ENCODE results near the gene FXYD7. TPM values are rescaled to one million over a fixed set of nuclear protein-coding genes. Genes with fewer than 3 reads are reported as not detected.

The FXYD7 gene
- total and polyA plus RNA-seq, 2 of the 13 experiments (the other 11 are each of a cell fraction or from before 2014, with no cell fraction given), result 0.55 TPM; not detected in 1

DNA sequence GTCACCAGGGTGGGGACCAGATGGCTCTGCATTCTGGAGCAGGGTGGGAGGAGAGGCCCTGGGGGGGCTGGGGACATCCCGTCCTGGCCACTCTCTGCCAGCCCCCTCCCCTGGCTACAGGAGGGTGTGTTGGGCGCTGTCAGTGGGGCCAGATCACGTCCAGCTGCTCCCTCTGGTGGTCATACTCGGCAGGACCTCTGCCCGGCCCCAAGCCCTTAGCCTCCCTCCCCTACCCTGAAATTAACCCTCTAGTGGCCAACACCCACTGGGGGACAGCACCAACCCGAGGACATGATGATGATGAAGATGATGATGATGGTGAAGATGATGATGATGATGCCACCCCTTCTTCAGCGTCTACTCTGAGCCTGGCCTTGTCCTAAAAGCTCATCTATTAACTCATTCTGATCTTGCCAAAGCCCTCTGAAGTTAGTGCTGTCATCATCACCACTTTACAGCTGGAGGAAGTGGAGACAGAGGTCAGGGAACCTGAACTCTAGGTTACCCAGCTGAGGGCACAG lies 7.6 kb upstream of the FXYD7 start (continued):
- TF ChIP-seq, protein P1, sequence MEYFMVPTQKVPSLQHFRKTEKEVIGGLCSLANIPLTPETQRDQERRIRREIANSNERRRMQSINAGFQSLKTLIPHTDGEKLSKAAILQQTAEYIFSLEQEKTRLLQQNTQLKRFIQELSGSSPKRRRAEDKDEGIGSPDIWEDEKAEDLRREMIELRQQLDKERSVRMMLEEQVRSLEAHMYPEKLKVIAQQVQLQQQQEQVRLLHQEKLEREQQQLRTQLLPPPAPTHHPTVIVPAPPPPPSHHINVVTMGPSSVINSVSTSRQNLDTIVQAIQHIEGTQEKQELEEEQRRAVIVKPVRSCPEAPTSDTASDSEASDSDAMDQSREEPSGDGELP (IDR thresholded peaks at IDR 0.05; ENCODE audit: borderline replicate concordance, low read depth), result peak; percentile 95
- TF ChIP-seq, protein P2, sequence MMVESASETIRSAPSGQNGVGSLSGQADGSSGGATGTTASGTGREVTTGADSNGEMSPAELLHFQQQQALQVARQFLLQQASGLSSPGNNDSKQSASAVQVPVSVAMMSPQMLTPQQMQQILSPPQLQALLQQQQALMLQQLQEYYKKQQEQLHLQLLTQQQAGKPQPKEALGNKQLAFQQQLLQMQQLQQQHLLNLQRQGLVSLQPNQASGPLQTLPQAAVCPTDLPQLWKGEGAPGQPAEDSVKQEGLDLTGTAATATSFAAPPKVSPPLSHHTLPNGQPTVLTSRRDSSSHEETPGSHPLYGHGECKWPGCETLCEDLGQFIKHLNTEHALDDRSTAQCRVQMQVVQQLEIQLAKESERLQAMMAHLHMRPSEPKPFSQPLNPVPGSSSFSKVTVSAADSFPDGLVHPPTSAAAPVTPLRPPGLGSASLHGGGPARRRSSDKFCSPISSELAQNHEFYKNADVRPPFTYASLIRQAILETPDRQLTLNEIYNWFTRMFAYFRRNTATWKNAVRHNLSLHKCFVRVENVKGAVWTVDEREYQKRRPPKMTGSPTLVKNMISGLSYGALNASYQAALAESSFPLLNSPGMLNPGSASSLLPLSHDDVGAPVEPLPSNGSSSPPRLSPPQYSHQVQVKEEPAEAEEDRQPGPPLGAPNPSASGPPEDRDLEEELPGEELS (CRISPR knock-in tag; IDR thresholded peaks at IDR 0.05), result peak; percentile 60
- TF ChIP-seq ZNF234 (CRISPR knock-in tag; conservative IDR thresholded peaks at IDR 0.05), result no peak
- no peak for TF ChIP-seq NFYC (CRISPR knock-in tag; IDR thresholded peaks at IDR 0.05)
- peak; percentile 76 for TF ChIP-seq CREB1 (IDR thresholded peaks at IDR 0.05)
- no peak for TF ChIP-seq CREB1 (CRISPR knock-in tag; IDR thresholded peaks at IDR 0.05)
- TF ChIP-seq DMAP1 (CRISPR knock-in tag; IDR thresholded peaks at IDR 0.05), result no peak
- TF ChIP-seq ZNF343 (CRISPR knock-in tag; IDR thresholded peaks at IDR 0.05), result no peak
- no peak for TF ChIP-seq POLR2A (IDR thresholded peaks at IDR 0.05; ENCODE audit: insufficient read depth in 1 of 2, low read depth in 2 of 2, low read length in 2 of 2)
- TF ChIP-seq TGIF2 (CRISPR knock-in tag; IDR thresholded peaks at IDR 0.05), result peak; percentile 55; the same call in 1 of the 2 replicates
- no peak for TF ChIP-seq SRY (CRISPR knock-in tag; IDR thresholded peaks at IDR 0.05)
- TF ChIP-seq ERF (CRISPR knock-in tag; IDR thresholded peaks at IDR 0.05), result peak; percentile 56; the same call in 1 of the 2 replicates
- TF ChIP-seq TCF12 (IDR thresholded peaks at IDR 0.05), result no peak
- TF ChIP-seq TCF12 (CRISPR knock-in tag; IDR thresholded peaks at IDR 0.05), result 0 out of 2 replicates have a peak, but pooled peaks have one; percentile 60
- peak; percentile 52; the same call in 1 of the 2 replicates for TF ChIP-seq TARDBP (CRISPR knock-in tag; IDR thresholded peaks at IDR 0.05)
- 0 out of 2 replicates have a peak, but pooled peaks have one; percentile 17 for TF ChIP-seq ZNF292 (CRISPR knock-in tag; IDR thresholded peaks at IDR 0.05; ENCODE audit: borderline replicate concordance, low read depth)
- TF ChIP-seq KDM5B (CRISPR knock-in tag; IDR thresholded peaks at IDR 0.05; ENCODE audit: borderline replicate concordance), result 0 out of 2 replicates have a peak, but pooled peaks have one; percentile 13
- no peak for TF ChIP-seq ZNF33B (CRISPR knock-in tag; IDR thresholded peaks at IDR 0.05)
- TF ChIP-seq, protein P3, sequence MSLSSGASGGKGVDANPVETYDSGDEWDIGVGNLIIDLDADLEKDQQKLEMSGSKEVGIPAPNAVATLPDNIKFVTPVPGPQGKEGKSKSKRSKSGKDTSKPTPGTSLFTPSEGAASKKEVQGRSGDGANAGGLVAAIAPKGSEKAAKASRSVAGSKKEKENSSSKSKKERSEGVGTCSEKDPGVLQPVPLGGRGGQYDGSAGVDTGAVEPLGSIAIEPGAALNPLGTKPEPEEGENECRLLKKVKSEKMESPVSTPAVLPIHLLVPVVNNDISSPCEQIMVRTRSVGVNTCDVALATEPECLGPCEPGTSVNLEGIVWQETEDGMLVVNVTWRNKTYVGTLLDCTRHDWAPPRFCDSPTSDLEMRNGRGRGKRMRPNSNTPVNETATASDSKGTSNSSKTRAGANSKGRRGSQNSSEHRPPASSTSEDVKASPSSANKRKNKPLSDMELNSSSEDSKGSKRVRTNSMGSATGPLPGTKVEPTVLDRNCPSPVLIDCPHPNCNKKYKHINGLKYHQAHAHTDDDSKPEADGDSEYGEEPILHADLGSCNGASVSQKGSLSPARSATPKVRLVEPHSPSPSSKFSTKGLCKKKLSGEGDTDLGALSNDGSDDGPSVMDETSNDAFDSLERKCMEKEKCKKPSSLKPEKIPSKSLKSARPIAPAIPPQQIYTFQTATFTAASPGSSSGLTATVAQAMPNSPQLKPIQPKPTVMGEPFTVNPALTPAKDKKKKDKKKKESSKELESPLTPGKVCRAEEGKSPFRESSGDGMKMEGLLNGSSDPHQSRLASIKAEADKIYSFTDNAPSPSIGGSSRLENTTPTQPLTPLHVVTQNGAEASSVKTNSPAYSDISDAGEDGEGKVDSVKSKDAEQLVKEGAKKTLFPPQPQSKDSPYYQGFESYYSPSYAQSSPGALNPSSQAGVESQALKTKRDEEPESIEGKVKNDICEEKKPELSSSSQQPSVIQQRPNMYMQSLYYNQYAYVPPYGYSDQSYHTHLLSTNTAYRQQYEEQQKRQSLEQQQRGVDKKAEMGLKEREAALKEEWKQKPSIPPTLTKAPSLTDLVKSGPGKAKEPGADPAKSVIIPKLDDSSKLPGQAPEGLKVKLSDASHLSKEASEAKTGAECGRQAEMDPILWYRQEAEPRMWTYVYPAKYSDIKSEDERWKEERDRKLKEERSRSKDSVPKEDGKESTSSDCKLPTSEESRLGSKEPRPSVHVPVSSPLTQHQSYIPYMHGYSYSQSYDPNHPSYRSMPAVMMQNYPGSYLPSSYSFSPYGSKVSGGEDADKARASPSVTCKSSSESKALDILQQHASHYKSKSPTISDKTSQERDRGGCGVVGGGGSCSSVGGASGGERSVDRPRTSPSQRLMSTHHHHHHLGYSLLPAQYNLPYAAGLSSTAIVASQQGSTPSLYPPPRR (CRISPR knock-in tag; IDR thresholded peaks at IDR 0.05; ENCODE audit: borderline replicate concordance), result 0 out of 2 replicates have a peak, but pooled peaks have one; percentile 18
- TF ChIP-seq SAFB2 (CRISPR knock-in tag; IDR thresholded peaks at IDR 0.05; ENCODE audit: borderline replicate concordance, low read depth), result no peak
- peak; percentile 61; the same call in 1 of the 2 replicates for TF ChIP-seq MIER3 (CRISPR knock-in tag; IDR thresholded peaks at IDR 0.05; ENCODE audit: borderline replicate concordance)
- no peak for TF ChIP-seq ZKSCAN5 (CRISPR knock-in tag; IDR thresholded peaks at IDR 0.05)
- TF ChIP-seq ZNF558 (CRISPR knock-in tag; IDR thresholded peaks at IDR 0.05; ENCODE audit: borderline replicate concordance), result no peak
- TF ChIP-seq, protein P4, sequence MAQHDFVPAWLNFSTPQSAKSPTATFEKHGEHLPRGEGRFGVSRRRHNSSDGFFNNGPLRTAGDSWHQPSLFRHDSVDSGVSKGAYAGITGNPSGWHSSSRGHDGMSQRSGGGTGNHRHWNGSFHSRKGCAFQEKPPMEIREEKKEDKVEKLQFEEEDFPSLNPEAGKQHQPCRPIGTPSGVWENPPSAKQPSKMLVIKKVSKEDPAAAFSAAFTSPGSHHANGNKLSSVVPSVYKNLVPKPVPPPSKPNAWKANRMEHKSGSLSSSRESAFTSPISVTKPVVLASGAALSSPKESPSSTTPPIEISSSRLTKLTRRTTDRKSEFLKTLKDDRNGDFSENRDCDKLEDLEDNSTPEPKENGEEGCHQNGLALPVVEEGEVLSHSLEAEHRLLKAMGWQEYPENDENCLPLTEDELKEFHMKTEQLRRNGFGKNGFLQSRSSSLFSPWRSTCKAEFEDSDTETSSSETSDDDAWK (CRISPR knock-in tag; IDR thresholded peaks at IDR 0.05), result no peak

Data from HepG2 (cell line).